Fibroblast of the aortic adventitia (primary cell): ENCODE data around the gene RARA. TPM values are rescaled to one million over a fixed set of nuclear protein-coding genes. Genes with fewer than 3 reads are reported as not detected.
A peak's percentile ranks its signal among the peaks of the same experiment; 100 is the strongest.

Source experiments
- DNase-seq: peaks from one replicate; pipeline ENCODE4 v3.0.0-alpha.2; 2010; ENCODE audit warnings: low read depth
- H3K4me3 ChIP-seq: 2 replicates; pipeline ENCODE4 v1.5.1; 2011; ENCODE audit warnings: low read depth, mild to moderate bottlenecking, control low read depth, low read length, moderate library complexity
- CTCF ChIP-seq: IDR thresholded peaks from 2 replicates; pipeline ENCODE4 v1.5.1; 2011; ENCODE audit warnings: mild to moderate bottlenecking, low read length, control low read depth, inconsistent platforms; ENCODE audit not compliant: insufficient read depth
- total RNA-seq: library from RNA; depleted of rRNA; stranded (reverse); fragments of >200 nt; gene quantifications from 2 replicates; pipeline ENCODE4 v1.2.3, GENCODE V29; 2012; ENCODE audit warnings: low replicate concordance

RARA gene
- total RNA-seq, result 16.0 and 25.2 TPM in 2 replicates

GRCh38 chr17:40309031-40309948 is at the start of gene RARA:
RARA (plus strand) TSS chr17:40309180; CDS start chr17:40331219, 22,039 bp downstream.
- no peak for TF ChIP-seq CTCF
- H3K4me3 ChIP-seq, result peak within 1 kb of the TSS; percentile 52
- peak; percentile 38 for DNase-seq

- DNase-seq, result no peak
- H3K4me3 ChIP-seq, result no peak overlapping the region
Observed at GRCh38 chr17:40259505-40259904, 49.5 kb upstream of the RARA start.

GRCh38 chr17:40260528-40260927 is 48.5 kb upstream of the RARA start:
- DNase-seq, result peak; percentile 59

More at GRCh38 chr17:40259505-40259904, 49.5 kb upstream of the RARA start:
- TF ChIP-seq CTCF, result no peak

GRCh38 chr17:40264458-40265185 is 44.4 kb upstream of the RARA start:
- TF ChIP-seq CTCF, result no peak
- H3K4me3 ChIP-seq, result no peak overlapping the region
- DNase-seq, result no peak

More at GRCh38 chr17:40260528-40260927, 48.5 kb upstream of the RARA start:
- no peak for TF ChIP-seq CTCF
- H3K4me3 ChIP-seq, result no peak overlapping the region

GRCh38 chr17:40265337-40265736 is 43.6 kb upstream of the RARA start:
- no peak for TF ChIP-seq CTCF
- H3K4me3 ChIP-seq, result no peak overlapping the region
- no peak for DNase-seq

GRCh38 chr17:40266882-40267281 is 42.1 kb upstream of the RARA start:
- H3K4me3 ChIP-seq, result no peak overlapping the region
- TF ChIP-seq CTCF, result no peak
- no peak for DNase-seq
